CD4-positive, alpha-beta T cell treated with Interleukin-15 for 1 hour (primary cell): ENCODE measurements around the gene PDE6B.
"Not testable (repeated sequence)": the region's sequence is repeated elsewhere in the genome, so short reads cannot be mapped to it uniquely, and the experiment has no call there.

Source experiments
- DNase-seq: peaks from one replicate; pipeline ENCODE4 v3.0.0-alpha.2; 2020

PDE6B gene

GRCh38 chr4:687048-687970, 61.9 kb downstream of the PDE6B start:
- peak; percentile 83 for DNase-seq

- no peak for DNase-seq
These were observed 62.8 kb downstream of the PDE6B start for GRCh38 chr4:687971-688853.

GRCh38 chr4:688854-689681, 63.7 kb downstream of the PDE6B start, which contains the start of gene SLC49A3:
Gene SLC49A3, minus strand, starts transcription at chr4:689151. Its CDS starts 24 bp downstream, at chr4:689127.
- DNase-seq: no peak

DNA sequence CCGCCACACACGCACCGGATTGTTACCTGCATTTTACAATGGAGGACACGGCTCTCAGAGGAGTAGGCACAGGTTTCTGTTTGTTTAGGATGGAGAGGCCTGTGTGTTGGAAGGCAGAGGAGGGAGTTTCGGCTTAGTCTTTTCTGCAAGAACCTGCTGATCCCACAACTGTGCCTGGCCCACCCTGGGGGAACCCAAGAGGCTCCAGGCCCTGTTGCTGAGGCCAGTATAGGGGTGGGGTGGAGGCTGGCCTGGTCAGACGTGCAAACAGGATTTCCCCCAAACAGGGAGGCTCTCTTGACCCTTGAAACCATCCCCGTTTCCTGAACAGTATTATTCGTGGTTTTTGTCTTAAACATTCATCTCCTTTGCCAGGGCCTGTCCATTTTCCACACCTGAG, 64.3 kb downstream of the PDE6B start:
- DNase-seq: no peak

- no peak for DNase-seq
These were observed 67.6 kb downstream of the PDE6B start for GRCh38 chr4:692771-693554.

DNA sequence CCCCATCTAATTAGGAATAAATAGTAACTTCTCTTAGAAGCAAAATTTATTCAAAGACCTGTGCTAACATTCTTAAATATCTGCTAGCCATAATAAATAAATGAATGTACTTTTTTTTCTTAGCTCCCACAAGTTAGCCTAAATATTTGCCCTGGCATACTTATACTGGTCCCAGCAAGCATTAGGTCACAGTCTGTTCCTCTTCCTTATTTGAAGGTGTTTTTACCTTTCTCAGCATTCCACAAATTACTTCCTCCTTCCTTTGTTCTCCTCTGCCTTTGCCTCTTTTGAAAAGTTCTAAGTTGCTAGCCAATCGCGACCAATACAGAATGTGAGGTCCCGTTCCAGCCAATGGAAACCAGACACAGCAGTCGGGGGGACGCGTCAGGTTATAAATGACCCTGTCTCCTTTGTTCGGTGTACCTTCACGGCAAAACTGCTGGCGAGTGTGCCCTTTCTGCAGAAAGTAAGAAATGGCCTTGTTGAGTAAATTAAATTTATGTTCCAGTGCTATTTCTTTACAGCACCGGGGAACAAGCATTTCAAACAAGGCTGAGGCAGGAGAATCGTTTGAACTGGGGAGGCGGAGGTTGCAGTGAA, 69.1 kb downstream of the PDE6B start:
- not testable (repeated sequence) for DNase-seq

DNA sequence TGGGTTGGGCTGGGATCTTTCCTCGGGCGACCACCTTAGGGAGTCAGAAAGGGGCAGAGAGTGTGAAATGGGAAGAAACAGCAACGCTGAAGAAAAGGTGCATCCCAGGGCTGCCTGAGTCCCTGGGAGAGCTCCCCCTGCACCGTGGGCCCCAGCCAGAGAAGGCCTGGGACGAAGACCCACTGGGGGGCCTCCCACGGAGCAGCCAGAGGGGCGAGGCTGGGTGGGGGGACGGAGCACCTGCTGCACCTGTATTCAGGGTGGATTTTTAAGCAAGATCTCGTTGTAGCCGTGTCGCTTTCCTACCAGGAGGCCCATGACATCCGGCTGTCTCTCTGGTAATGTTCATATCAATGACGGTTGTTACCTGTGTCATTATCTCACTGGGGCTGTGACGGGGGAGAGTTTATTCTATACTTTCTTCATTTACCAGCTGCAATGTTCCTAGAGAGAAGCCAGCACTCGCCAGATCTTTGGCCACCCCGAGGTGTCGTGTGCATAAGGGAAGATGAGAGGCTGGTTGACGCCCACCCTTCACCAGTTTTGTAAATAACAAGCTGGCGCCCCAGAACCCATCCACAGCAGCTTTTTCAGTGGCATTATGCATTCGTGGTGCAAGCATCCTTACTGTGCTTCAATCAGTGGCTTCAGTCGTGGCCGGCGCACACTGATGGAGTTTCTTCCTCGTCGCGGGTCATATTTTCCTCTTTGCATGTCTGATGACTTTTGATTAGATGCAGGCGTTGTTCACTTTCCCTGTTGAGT, 74.6 kb downstream of the PDE6B start:
- DNase-seq: no peak

DNA sequence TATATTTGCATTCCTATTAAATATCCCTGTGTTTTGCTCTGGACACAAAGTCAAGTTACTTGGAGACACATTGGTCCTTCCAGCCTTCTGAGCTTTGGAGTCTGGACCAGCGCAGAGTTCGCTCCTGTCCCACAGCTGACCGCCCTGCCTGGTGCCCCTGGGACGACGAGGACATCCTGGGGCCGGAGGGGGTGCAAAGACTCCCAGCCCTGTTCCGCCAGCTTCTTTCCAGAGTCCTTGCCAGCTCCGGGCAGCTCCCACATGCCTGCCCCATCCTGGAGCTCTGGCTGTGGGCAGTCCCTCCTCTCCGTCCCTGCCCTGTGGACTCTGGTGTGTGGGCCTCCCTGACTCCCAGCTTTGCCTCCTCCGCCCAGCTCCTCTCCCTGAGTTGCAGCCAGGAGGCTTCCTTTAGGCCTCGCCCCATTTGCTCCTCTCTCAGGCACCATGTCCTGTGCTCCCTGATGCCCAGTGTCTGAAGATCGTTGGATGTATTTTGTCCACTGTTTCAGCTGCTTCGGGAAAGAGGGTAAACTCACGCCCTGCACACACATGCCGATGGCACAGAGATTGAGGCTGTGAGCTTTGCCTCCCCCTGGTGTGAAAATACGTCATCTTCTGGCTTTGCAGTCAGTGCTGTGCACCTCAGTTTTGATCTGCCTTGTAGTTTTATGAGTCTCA, 75.4 kb downstream of the PDE6B start:
- DNase-seq: no peak

- no peak for DNase-seq
These were observed 77.3 kb downstream of the PDE6B start for GRCh38 chr4:702618-703048.

DNA sequence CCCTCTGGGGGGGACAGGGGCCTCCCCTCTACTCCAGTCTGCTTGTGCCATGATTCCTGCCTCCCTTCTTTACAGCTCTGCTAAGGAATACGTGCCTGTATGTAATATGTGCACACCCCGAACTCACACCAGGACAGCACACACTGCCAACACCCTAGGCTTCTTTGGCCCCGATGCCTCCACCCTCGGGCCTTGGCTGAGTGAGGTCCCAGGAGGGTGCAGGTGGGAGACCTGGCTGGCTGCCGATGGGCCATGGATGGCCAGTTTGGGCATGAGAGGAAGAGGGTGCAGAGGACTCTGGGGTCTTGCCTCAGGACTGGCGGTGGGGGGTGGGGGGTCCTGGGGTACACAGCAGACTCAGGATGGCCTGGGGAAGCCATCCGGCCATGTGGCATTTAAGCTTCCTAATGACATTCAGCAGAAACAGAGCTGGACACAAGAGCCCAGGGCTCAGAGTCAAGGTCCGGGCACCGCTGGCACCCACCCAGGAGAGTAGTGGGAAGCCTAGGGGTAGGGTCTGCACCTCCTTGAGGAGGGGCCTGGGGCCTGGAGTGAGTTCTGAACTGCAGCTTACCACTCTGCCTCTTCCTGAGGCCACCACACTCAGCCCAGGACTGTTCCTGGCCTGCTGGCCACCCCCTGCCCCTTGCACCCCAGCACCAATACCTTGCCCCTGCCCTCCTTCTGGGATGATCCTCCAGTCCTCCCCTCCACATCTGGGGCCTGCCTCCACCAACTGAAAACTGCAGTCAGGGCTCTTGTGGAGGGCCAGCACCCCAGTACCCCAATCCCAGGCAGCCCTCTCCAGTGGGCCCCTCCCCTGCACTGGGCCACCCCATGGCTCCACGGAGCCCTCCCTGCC, 78.2 kb downstream of the PDE6B start:
- DNase-seq: no peak

DNA sequence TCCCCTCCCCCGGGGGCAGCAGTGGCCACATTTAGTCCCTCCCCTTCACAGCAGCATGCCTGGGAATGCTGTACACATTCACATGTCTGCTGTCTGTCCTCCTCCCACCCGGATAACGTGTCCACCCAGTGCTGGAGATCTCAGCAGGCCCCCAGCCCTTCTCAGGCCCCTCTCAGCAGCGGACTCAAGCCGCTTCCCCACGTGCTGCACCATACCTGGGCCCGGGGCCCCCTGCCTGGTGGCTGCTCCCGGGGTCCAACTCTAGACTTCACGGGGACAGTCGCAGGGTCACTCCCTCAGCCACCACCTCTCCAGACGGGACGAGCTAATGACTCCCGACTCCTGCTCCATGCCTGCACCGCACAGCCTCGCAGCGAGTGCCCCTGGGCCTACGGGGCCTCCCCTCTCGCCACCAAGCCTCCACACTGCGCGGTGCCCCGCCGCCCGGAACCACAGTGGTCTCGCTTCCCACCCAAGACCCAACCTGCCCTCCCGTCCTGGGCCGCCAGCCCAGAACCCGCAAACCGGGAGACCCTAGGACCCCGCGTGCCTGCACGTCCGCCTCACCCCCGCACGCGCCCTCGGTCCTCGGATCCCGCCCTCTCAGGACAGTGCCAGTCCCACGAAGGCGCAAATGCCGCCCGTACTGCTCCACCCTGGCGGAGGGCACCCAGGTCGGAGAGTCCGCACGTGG, 79.0 kb downstream of the PDE6B start:
- DNase-seq: no peak

GRCh38 chr4:704971-705277, 79.6 kb downstream of the PDE6B start:
- DNase-seq: no peak

GRCh38 chr4:705278-706082, 80.1 kb downstream of the PDE6B start, which contains the start of gene PCGF3:
Gene PCGF3, plus strand, starts transcription at chr4:705832. Its CDS starts 27,849 bp downstream, at chr4:733681.
- DNase-seq: peak; percentile 95

GRCh38 chr4:706083-706633, 80.8 kb downstream of the PDE6B start:
- DNase-seq: not testable (repeated sequence)

DNA sequence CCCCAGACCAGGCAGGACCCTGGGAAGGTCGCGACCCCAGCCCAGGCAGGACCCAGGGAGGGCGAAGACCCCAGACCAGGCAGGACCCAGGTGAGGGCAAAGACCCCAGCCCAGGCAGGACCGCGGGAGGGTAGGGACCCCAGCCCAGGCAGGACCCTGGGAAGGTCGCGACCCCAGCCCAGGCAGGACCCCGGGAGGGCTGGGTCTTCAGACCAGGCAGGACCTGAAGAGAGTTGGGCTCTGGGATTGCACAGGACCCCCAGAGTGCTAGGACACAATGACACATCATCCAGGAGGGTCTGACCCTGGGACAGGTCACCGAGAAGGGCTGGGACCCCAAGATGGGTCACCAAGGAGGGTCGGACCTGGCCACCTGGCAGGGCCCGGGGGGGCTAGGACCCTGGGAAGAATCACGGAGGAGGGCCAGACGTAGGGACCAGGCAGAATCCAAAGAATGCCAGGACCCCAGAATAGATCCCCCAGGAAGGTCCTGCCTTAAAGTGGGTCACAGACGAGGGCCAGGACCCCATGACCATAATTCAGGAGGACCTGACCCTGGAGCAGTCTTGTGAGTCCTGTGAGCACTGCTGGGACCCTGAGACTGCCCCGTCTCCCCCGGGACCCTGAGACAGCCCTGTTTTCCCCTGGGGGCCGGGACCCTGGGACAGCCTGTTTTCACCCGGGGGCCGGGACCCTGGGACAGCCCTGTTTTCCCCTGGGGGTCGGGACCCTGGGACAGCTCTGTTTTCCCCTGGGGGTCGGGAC, 81.6 kb downstream of the PDE6B start:
- DNase-seq: no peak

GRCh38 chr4:707929-708630, 82.7 kb downstream of the PDE6B start:
- DNase-seq: no peak
